ENCODE data around the gene DDX1. TPM values are rescaled to one million over a fixed set of nuclear protein-coding genes. Genes with fewer than 3 reads are reported as not detected.

The DDX1 gene
- total and polyA plus RNA-seq, 10 of the 15 experiments (the other 5 are each of a cell fraction or from before 2014, with no cell fraction given), result 53.2 to 134 (median 85.6) TPM

DNA sequence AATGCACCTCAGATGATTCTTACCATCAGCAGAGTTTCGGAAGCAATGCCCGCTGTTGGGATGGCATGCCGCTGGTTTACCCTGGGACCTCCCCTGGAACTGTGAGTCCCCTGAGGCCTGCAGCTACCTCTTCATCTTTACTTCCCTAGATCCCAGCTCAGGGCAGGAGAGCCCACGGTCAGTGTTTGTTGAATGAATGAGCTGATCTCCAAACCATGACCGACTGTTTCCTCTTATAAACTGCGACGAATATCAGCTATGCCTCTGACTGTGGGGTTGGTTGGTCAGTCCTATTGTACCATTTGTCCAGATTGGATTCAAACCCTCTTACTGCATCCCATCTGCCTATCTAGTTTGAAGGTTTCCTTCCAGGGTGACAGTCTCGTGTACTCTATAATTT lies 64.4 kb downstream of the DDX1 start:
- H3K27me3 ChIP-seq (replicated peaks in 1 of 2; ENCODE audit: control insufficient read depth in 2 of 2, insufficient read depth in 2 of 2, low read length in 1 of 2), result no peaks in the 10 kb centered on the region; a peak in 2 of 4 replicates
- ChIA-PET RAD21 (ENCODE audit: unreplicated experiment) (no interaction called here), CTCF (no interaction called here), SMC1A (ENCODE audit: uncharacterized antibody, unreplicated experiment) (no interaction called here), POLR2A (no interaction called here)
- H4K20me1 ChIP-seq (ENCODE audit: control insufficient read depth, insufficient read depth), result no peaks in the 10 kb centered on the region
- no peak overlapping the region for H3K4me2 ChIP-seq (ENCODE audit: control insufficient read depth, insufficient read depth)
- no peak for ATAC-seq
- no peaks in the 10 kb centered on the region for H3K9me3 ChIP-seq (replicated peaks; ENCODE audit: control insufficient read depth, insufficient read depth, low read length)
- H3K4me1 ChIP-seq (ENCODE audit: control insufficient read depth, insufficient read depth, low read length), result no peaks in the 10 kb centered on the region
- in situ Hi-C loops (cut with MboI) (no loop called here), intact Hi-C loops (cut with micrococcal nuclease; ENCODE audit: unreplicated experiment) (no loop called here)
- WGBS (ENCODE audit: insufficient coverage, insufficient replicate concordance, low lambda C conversion rate, missing lambda C conversion rate), result 59% methylated on average over 8 of the region's 8 CpGs
- FAIRE-seq, result no peak
- no peak for DNase-seq (ENCODE audit: low read depth, low spot score)
- no peaks in the 10 kb centered on the region for H3K36me3 ChIP-seq (ENCODE audit: control insufficient read depth in 2 of 2, insufficient read depth in 2 of 2, low read length in 1 of 2)
- no TSS peak for BruUV-seq (replicated peaks)
- TF ChIP-seq PAX8 (IDR thresholded peaks at IDR 0.05), result no peak
- no peak for TF ChIP-seq BRCA1 (IDR thresholded peaks at IDR 0.05; ENCODE audit: low read depth, low read length)
- TF ChIP-seq, protein P1, sequence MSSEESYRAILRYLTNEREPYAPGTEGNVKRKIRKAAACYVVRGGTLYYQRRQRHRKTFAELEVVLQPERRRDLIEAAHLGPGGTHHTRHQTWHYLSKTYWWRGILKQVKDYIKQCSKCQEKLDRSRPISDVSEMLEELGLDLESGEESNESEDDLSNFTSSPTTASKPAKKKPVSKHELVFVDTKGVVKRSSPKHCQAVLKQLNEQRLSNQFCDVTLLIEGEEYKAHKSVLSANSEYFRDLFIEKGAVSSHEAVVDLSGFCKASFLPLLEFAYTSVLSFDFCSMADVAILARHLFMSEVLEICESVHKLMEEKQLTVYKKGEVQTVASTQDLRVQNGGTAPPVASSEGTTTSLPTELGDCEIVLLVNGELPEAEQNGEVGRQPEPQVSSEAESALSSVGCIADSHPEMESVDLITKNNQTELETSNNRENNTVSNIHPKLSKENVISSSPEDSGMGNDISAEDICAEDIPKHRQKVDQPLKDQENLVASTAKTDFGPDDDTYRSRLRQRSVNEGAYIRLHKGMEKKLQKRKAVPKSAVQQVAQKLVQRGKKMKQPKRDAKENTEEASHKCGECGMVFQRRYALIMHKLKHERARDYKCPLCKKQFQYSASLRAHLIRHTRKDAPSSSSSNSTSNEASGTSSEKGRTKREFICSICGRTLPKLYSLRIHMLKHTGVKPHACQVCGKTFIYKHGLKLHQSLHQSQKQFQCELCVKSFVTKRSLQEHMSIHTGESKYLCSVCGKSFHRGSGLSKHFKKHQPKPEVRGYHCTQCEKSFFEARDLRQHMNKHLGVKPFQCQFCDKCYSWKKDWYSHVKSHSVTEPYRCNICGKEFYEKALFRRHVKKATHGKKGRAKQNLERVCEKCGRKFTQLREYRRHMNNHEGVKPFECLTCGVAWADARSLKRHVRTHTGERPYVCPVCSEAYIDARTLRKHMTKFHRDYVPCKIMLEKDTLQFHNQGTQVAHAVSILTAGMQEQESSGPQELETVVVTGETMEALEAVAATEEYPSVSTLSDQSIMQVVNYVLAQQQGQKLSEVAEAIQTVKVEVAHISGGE (CRISPR knock-in tag; IDR thresholded peaks at IDR 0.05), result no peak
- TF ChIP-seq RB1 (IDR thresholded peaks at IDR 0.05; ENCODE audit: borderline replicate concordance), result no peak
- no peak for TF ChIP-seq ETV6 (conservative IDR thresholded peaks at IDR 0.05 in 1 of 2, IDR thresholded peaks at IDR 0.05 in 1 of 2; ENCODE audit: borderline replicate concordance in 1 of 2, low read depth in 1 of 2)
- TF ChIP-seq SMARCA5 (IDR thresholded peaks at IDR 0.05), result no peak
- H3K79me2 ChIP-seq (ENCODE audit: control insufficient read depth, insufficient read depth, low read length), result no peaks in the 10 kb centered on the region
- H3K4me3 ChIP-seq, result no peak overlapping the region
- H2AFZ ChIP-seq (ENCODE audit: control insufficient read depth, low read depth, low read length), result no peak overlapping the region
- H3K9ac ChIP-seq (ENCODE audit: control insufficient read depth, insufficient read depth, low read length), result no peak overlapping the region
- no peak overlapping the region for H3K27ac ChIP-seq (ENCODE audit: control insufficient read depth, insufficient read depth)
